ENCODE results near the gene CASP2. TPM values are rescaled to one million over a fixed set of nuclear protein-coding genes. Genes with fewer than 3 reads are reported as not detected.

The CASP2 gene
- total RNA-seq, 1 donor from 2014 or later = 39.8 TPM

DNA sequence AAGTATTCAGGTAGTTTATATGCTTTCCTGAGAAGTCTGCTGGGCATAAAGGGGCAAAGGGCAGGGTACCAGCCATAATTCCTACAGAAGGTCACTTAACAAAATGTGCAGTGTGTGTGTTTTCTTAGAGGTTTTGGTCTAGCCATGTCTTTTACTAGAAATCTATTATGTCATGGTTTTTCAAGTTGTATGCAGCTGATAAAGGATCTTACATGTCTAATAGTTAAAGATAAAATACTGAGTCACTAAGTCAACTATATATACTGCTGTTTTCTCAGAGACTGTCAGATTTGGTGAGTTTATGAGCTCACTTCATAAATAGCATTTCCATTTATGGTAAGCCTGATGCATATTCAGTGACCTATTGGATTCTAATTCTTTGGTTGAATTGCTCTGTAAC lies 7.7 kb downstream of the CASP2 start:
- Histone ChIP-seq H3K4me3 (no peak overlapping the region), H3K9ac (no peak overlapping the region), H3F3A (ENCODE audit: low read depth) (peaks cover 10% of the 10 kb centered on the region), H3K4me2 (no peak overlapping the region), H3K9me3 (ENCODE audit: low read depth) (no peaks in the 10 kb centered on the region), H3K27ac (no peak overlapping the region), H3K27me3 (no peaks in the 10 kb centered on the region), H4K20me1 (ENCODE audit: low read depth) (peaks cover 9% of the 10 kb centered on the region), H3K36me3 (peaks cover 28% of the 10 kb centered on the region), H3K4me1 (peaks cover under 1% of the 10 kb centered on the region), H3K79me2 (ENCODE audit: low read depth) (peaks cover 30% of the 10 kb centered on the region), H2AFZ (replicated peaks) (no peak overlapping the region)
- Mint-ChIP-seq H3K27me3 (ENCODE audit: insufficient read depth, low read depth) (peaks cover 4% of the 10 kb centered on the region), H3K27ac (no peak overlapping the region), H3K4me1 (peaks cover 6% of the 10 kb centered on the region), H3K36me3 (peaks cover 58% of the 10 kb centered on the region), H3K9me3 (no peaks in the 10 kb centered on the region), H3K4me3 (no peak overlapping the region)
- DNase-seq (ENCODE audit: low spot score) = no peak
- TF ChIP-seq, protein P1, sequence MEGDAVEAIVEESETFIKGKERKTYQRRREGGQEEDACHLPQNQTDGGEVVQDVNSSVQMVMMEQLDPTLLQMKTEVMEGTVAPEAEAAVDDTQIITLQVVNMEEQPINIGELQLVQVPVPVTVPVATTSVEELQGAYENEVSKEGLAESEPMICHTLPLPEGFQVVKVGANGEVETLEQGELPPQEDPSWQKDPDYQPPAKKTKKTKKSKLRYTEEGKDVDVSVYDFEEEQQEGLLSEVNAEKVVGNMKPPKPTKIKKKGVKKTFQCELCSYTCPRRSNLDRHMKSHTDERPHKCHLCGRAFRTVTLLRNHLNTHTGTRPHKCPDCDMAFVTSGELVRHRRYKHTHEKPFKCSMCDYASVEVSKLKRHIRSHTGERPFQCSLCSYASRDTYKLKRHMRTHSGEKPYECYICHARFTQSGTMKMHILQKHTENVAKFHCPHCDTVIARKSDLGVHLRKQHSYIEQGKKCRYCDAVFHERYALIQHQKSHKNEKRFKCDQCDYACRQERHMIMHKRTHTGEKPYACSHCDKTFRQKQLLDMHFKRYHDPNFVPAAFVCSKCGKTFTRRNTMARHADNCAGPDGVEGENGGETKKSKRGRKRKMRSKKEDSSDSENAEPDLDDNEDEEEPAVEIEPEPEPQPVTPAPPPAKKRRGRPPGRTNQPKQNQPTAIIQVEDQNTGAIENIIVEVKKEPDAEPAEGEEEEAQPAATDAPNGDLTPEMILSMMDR (IDR thresholded peaks at IDR 0.05) = no peak
- no peak for TF ChIP-seq EZH2 (IDR thresholded peaks at IDR 0.05)
- TF ChIP-seq EZH2phosphoT487 (IDR thresholded peaks at IDR 0.05) = no peak

DNA sequence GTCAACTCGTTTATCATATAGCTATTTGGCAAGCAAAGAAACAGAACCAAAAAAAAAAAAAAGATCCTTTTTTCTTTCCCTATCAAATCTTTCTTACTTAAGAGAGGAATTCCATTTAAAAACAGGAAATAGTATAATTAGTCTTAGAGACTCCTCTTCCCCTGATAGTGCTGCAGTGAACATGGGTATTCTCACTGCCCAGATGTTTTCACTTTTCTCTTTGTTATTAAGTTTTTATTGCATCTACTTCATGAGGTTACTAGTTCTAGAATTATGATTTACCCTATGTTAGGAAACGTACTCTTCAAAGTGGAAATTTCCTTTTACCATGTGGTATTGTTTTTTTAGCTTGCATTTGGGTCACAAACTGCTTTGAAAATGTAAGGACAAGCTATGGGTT lies 8.5 kb downstream of the CASP2 start:
- Mint-ChIP-seq H3K9me3 (no peaks in the 10 kb centered on the region), H3K36me3 (peaks cover 57% of the 10 kb centered on the region), H3K27ac (no peak overlapping the region), H3K27me3 (ENCODE audit: insufficient read depth, low read depth) (peaks cover 4% of the 10 kb centered on the region), H3K4me1 (no peaks in the 10 kb centered on the region), H3K4me3 (no peak overlapping the region)
- Histone ChIP-seq H3K79me2 (ENCODE audit: low read depth) (peaks cover 22% of the 10 kb centered on the region), H3K9ac (no peak overlapping the region), H3K4me3 (no peak overlapping the region), H3F3A (ENCODE audit: low read depth) (peaks cover 10% of the 10 kb centered on the region), H3K36me3 (peaks cover 33% of the 10 kb centered on the region), H3K27me3 (no peaks in the 10 kb centered on the region), H4K20me1 (ENCODE audit: low read depth) (peaks cover 3% of the 10 kb centered on the region), H3K4me2 (no peak overlapping the region), H3K9me3 (ENCODE audit: low read depth) (no peaks in the 10 kb centered on the region), H3K4me1 (no peaks in the 10 kb centered on the region), H3K27ac (no peak overlapping the region), H2AFZ (replicated peaks) (no peak overlapping the region)
- no peak for DNase-seq (ENCODE audit: low spot score)
- TF ChIP-seq EZH2phosphoT487 (IDR thresholded peaks at IDR 0.05) (no peak), EZH2 (IDR thresholded peaks at IDR 0.05) (no peak)
- TF ChIP-seq, protein P1 (IDR thresholded peaks at IDR 0.05) = no peak

DNA sequence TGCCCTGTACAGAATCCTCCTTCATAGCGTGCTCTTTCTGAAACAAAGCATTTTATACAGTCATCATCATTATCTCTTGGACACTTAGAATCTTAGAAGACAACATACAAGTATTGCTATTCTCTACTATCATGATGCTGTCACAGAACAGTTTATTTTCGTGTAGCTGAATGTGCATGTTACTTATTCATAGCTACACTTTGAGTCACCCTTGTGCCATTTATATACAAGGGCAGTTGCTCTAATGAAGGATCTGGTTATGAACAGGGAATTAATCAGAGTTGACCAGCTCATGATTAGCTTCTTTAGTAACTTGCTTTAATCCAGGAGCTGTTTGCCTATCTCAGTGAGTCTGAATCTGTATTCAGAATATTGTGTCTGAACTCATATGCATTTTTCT lies 11.2 kb downstream of the CASP2 start:
- Histone ChIP-seq H3K79me2 (ENCODE audit: low read depth) (peaks cover 6% of the 10 kb centered on the region), H2AFZ (replicated peaks) (no peak overlapping the region), H3K27ac (no peak overlapping the region), H3K4me2 (no peak overlapping the region), H3K4me3 (no peak overlapping the region), H3K27me3 (no peaks in the 10 kb centered on the region), H3K36me3 (peaks cover 36% of the 10 kb centered on the region), H3K9me3 (ENCODE audit: low read depth) (no peaks in the 10 kb centered on the region), H4K20me1 (ENCODE audit: low read depth) (peaks cover 3% of the 10 kb centered on the region), H3K4me1 (no peaks in the 10 kb centered on the region), H3F3A (ENCODE audit: low read depth) (peaks cover 15% of the 10 kb centered on the region), H3K9ac (no peak overlapping the region)
- H3K27me3 Mint-ChIP-seq (ENCODE audit: insufficient read depth, low read depth) = peaks cover 4% of the 10 kb centered on the region
- H3K9me3 Mint-ChIP-seq = no peaks in the 10 kb centered on the region
- H3K27ac Mint-ChIP-seq = no peak overlapping the region
- H3K4me1 Mint-ChIP-seq = no peaks in the 10 kb centered on the region
- no peak for DNase-seq (ENCODE audit: low spot score)
- no peak for TF ChIP-seq EZH2phosphoT487 (IDR thresholded peaks at IDR 0.05)
- TF ChIP-seq, protein P1 (IDR thresholded peaks at IDR 0.05) = no peak
- no peak for TF ChIP-seq EZH2 (IDR thresholded peaks at IDR 0.05)
- H3K4me3 Mint-ChIP-seq = no peak overlapping the region
- peaks cover 66% of the 10 kb centered on the region for H3K36me3 Mint-ChIP-seq

Measured in neural progenitor cell (in vitro differentiated cells).